SKM-1 treated with dmso at 0.1 percent for 144 hours (cell line): ENCODE results near the gene TTC16.

Experiments used
- DNase-seq: peaks from one replicate; lab custom pipeline; 2025; ENCODE audit not compliant: unreplicated experiment; lab: John Stamatoyannopoulos, UW

TTC16 gene

DNA sequence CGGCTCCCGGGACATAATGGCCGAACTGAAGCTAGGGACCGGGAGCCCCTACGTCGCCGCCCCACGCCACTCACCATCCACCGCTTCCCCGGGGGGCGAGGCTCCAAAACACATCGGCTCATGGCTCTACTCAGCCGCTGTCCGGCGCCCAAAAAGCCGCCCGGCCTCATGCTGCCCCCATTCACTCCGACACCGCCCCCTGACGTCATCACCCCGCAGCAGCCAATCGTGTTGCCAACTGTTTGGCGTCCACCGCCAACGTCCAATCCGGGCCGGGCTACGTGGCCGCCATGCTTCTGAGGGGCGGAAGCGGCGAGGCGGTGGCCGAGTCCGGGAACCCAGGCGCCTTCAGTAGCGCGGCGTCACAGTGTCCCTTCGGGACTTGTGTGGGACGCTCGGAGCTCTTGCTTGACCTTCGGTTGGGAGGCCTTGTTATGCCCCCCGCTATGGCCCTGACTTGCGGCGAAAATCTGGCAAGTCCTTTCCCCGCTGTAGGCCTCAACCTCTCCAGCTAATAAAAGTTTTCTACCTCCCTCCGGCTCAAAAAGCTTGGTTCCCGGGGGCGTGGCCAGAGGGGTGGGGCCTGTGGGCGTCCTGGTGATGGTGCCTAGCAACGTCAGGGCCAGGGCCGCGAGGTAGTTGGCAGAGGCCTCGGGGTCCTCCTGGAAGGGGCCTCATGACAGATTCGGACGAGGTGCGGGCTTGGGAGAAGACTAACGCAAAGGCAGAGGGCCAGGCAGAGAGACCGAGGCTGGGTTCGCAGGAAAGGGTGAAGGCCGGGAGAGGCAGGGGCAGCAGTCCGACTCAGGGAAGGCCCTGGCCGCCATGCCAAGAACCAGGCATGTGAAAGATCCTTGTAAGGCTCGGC is at the start of gene TTC16, which contains the start of gene PTRH1:
Gene TTC16 (plus strand): TSS at position 610 of the 868 bp plus-strand sequence. CDS start 67 bp downstream, at position 677.
Gene PTRH1 (minus strand): TSS at position 194 of the 868 bp plus-strand sequence. CDS start 24 bp downstream, at position 170.
- peak; percentile 90 for DNase-seq

- no peak for DNase-seq
Measured at GRCh38 chr9:127667127-127667844, 48.6 kb upstream of the TTC16 start.

DNA sequence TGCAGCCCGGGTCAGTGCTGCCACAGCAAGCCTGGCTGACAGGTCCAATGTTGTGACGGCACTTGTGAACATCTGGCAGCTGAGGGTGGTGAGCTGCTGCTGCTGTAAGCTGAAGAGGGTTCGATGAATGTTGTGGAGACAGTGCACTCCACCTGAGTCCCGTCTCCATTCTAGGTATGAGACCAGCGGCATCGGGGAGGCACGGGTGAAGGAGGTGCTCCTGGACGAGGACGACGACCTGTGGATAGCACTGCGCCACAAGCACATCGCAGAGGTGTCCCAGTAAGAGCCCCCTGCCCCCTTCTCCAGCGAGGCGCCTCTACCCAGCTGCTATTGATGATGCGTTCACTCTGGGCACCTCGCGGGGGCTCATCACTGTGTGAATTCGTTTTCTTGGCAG is 48.0 kb upstream of the TTC16 start:
- no peak for DNase-seq

DNA sequence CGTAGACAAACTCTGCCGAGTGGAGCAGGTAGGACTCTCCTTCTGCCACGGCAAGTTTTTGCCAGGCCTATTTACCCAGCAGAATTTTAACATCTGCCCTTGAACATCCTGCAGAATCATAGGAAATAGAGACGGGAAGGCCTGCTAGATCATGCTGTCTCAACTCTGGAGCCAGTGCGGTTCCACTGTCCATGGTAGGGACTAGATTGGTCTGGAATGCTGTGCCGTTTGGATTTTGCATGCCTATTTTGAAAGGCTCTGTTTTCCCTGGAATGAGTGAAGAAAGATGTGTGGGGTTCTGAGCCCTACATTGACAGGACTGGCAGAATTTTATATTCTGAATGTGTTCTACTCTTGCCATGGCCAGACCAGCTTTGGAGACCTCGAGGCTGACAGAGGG is 42.6 kb upstream of the TTC16 start:
- DNase-seq: no peak

- DNase-seq: no peak
Measured at GRCh38 chr9:127676638-127677037, 39.2 kb upstream of the TTC16 start.

DNA sequence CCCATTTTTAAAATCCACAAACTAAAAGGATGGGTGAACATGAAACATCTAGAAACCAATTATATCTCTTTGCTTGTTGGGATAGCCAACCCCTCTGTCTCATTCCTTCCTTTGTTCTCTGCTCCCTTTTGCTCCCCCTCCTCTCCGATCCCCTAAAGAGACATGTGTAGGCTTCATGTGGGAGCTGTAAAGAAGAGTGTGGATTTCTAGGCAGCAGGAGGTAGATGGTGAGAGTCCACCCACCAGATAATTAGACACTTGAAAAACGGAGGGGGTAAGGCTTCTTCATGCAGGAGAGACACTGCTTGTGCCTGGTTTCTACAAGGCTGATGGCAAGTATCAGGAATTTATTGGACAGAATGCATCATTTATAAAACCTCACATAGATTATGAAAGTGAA is 36.4 kb upstream of the TTC16 start:
- DNase-seq: no peak

GRCh38 chr9:127680226-127680625 is 35.7 kb upstream of the TTC16 start:
- DNase-seq: no peak

GRCh38 chr9:127680846-127681245 is 35.0 kb upstream of the TTC16 start:
- no peak for DNase-seq

DNA sequence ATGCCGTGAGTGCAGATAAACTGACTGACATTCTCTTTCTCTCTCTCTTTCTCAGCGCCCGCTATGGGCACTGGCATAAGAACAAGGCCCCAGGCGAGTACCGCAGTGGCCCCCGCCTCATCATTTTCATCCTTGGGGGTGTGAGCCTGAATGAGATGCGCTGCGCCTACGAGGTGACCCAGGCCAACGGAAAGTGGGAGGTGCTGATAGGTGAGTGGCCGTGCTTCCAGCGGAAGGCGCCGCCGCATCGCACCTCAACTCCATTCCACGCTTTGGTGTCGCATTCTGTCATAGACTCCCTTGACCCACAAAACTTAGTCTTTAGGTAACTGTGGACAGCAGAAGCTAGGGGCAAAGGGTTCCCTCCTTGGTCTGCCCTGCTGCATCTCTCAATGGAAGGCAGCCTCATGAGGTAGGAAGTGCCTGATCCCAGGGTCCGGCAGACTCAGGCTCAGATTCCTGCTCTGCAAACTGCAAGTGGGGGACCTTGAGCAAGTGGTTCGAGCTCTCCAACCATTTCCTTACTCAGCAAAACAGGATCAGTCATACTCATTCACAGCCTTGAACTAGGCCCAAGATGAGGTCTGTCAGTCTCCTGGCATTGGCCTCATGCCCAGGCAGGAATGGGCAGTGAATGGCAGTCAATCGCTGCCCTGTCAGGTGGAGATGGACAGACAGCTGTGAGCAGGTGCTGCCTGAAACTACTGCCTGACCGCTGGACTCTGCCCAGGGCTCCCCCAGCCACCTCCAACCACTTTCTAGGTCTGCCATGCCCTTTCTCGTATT is 33.3 kb upstream of the TTC16 start:
- DNase-seq: no peak

DNA sequence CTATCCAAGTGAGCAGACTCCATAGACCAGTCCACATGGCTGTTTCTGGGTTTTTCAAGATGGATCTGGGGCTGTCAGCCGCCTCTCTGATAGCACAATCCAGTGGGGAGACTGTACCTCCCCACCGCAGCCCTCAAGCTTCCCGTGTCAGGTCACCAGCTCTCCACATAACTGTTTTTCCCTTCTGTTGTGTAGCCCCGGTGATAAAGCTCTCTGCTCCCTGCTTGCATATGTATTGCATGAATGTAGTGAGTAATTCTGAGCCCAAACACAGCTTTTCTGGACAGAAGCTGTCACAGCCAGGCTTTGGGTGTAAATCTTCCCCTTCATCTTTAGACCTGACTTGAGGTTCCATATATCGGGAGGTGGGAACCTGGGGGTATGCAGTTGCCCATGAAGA is 32.2 kb upstream of the TTC16 start:
- DNase-seq: no peak

- no peak for DNase-seq
Measured at GRCh38 chr9:127684576-127684975, 31.3 kb upstream of the TTC16 start.

DNA sequence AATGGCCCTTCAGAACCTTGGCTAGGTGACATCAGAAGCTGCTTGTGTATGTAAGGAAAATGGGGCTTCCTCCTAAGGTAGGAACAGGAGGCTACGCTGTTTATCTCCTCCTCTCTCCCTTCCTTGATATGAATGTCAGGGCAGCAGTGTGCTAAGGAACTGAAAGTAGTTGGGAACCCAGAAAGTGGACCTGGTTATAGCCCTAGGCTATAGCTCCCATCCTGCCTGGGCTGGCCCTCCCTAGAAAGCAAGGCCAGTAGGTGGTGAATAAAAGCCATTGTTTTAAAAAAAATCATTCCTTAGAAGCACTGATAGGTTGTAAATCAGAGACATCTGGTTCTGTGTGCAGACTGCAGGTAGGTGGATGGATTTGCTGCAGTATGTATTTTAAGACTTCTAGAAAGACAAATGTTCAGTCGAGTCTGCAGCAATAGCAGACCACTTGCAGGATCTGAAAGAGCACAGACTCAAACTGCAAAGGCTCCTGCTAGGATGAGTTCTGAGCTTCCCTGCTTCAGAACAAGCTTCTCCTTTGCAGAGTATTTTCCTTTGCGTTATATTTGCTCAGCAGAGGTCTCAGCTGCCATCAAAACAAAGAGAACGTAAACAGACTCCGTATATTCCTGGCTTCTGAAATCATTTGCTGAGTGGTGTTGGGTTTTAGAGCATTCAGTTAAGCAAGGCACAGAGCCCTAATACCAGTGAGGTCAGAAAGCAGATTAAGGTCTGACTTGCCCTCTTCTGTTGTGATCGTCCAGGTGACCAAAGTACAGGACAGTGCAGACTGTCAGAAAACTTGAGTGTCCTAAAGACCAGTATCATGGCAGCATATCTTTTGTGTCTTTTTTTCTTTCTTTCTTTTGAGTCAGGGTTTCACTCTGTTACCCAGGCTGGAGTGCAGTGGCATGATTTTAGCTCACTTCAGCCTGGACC is 29.2 kb upstream of the TTC16 start:
- no peak for DNase-seq

GRCh38 chr9:127689329-127690000 is 26.4 kb upstream of the TTC16 start:
- DNase-seq: no peak

GRCh38 chr9:127690735-127691134 is 25.1 kb upstream of the TTC16 start:
- DNase-seq: no peak

DNA sequence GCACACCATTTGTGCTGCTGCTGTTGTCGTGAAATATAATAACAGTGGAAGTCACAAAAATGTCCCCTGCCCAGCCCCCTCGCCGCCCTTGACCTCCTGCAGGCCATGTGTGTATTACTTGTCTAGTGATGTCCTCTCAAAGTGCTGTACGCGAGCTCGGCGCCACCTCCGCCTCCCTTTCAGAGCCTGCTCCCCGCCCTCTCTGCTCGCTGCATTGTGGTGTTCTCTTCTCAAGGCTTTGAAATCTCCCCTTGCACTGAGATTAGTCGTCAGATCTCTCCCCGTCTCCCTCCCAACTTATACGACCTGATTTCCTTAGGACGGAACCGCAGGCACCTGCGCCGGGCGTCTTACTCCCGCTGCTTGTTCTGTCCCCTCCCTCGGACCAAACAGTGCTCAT is 23.8 kb upstream of the TTC16 start:
- no peak for DNase-seq

DNA sequence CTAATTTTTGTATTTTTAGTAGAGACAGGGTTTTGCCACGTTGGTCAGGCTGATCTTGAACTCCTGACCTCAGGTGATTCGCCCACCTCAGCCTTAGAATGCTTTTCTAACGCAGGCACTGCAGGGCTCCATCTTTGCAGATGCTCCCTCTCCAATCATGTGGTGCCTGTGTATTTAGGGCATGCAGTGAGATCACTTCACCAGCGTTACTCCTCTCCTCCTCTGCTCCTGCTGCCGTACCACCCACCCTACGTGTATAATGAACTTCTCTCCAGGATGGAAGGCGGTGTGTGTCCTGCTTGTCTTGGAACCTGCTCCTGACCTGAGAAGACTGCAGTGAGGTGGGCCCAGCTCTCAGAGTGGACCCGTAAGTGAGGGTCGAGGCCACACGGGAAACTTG is 22.7 kb upstream of the TTC16 start:
- DNase-seq: no peak

DNA sequence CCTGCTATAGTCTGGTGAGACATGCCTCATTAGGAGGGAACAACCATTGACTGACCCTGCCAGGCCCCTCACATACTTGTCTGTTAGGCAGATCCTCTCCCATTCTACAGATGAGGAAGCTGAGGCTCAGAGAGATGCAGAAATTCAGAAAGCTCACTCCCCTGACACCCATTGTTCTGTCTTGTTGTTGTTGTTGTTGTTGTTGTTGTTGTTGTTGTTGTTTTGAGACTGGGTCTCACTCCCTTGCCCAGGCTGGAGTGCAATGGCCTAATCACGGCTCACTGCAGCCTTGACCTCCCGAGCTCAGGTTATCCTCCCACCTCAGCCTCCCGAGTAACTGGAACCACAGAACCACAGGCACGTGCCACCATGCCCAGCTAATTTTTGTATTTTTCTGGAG is 22.2 kb upstream of the TTC16 start:
- no peak for DNase-seq

DNA sequence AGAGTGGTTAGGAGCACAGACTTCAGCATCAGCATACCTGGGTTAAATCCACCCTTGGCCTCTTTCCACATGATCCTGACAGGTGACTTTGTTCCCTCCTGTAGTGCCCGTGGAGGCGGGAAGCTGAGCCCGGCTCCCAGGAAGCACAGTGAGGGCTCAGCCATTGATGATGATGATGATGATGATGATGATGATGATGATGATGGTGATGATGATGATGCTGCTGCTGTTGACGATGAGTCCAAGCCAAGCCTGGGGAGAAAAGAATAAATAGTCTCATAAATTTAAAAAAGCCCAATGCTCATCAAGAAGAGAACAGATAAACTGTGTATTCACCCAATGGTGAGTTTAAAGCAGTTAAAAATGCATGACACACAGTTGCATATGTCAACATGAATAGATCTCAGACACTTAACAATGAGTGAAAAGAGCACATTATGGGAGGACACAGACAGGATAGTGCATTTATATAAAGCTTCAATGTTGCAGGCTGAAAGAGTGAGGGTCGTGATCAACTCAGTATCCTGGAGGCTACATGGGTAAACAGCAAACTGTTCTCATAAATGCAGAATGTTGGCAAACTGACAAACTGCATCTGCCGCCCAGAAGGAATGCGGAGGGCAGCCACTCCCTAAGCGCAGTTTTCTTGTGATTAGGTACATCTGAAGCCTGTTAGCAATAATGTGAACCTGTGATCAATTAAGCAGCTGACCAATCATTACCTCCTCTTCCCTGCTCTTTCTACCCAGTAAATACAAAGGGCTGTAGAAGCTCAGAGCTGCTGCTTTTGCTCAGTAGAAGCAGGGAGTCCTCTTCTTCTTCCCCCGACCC is 20.8 kb upstream of the TTC16 start:
- no peak for DNase-seq

GRCh38 chr9:127697575-127697974 is 18.3 kb upstream of the TTC16 start:
- no peak for DNase-seq
